ENCODE measurements around the gene PRMT1. TPM values are rescaled to one million over a fixed set of nuclear protein-coding genes. Genes with fewer than 3 reads are reported as not detected.

The PRMT1 gene
- total RNA-seq, 1 donor from 2014 or later: 372 TPM

GRCh38 chr19:49645592-49645991 is 31.5 kb upstream of the PRMT1 start:
- peaks cover 55% of the 10 kb centered on the region for H3K36me3 Mint-ChIP-seq (ENCODE audit: low read depth)
- no peaks in the 10 kb centered on the region for H3K27me3 Mint-ChIP-seq
- peaks cover 37% of the 10 kb centered on the region for H3K4me1 Mint-ChIP-seq
- H3K27ac Mint-ChIP-seq: no peak overlapping the region
- H3K9me3 Mint-ChIP-seq: no peaks in the 10 kb centered on the region
- CTCF ChIA-PET: interaction anchor here (1.0 kb wide), 1 partner anchor 35 kb away, joined by 3 read pairs; no protein-coding TSS in a partner anchor
- no peak for TF ChIP-seq CTCF (IDR thresholded peaks at IDR 0.05)
- no peak for DNase-seq
- intact Hi-C loops (cut with micrococcal nuclease): no loop called here
- ATAC-seq (ENCODE audit: low read depth): no peak
- H3K4me3 Mint-ChIP-seq: no peak overlapping the region
- POLR2A ChIA-PET: interaction anchor here (0.6 to 1.3 kb wide), 3 partner anchors 22 to 134 kb away, joined by 3 to 5 read pairs (median 4); no protein-coding TSS in a partner anchor

- no peak overlapping the region for H3K27ac Mint-ChIP-seq
- peaks cover 33% of the 10 kb centered on the region for H3K4me1 Mint-ChIP-seq
- peaks cover 56% of the 10 kb centered on the region for H3K36me3 Mint-ChIP-seq (ENCODE audit: low read depth)
- no peaks in the 10 kb centered on the region for H3K9me3 Mint-ChIP-seq
- ChIA-PET CTCF (interaction anchor here (1.0 kb wide), 1 partner anchor 35 kb away, joined by 3 read pairs; no protein-coding TSS in a partner anchor), POLR2A (interaction anchor here (0.6 to 1.3 kb wide), 3 partner anchors 22 to 134 kb away, joined by 3 to 5 read pairs (median 4); no protein-coding TSS in a partner anchor)
- ATAC-seq (ENCODE audit: low read depth) (no peak), DNase-seq (no peak)
- intact Hi-C loops (cut with micrococcal nuclease): no loop called here
- H3K27me3 Mint-ChIP-seq: no peaks in the 10 kb centered on the region
- TF ChIP-seq CTCF (IDR thresholded peaks at IDR 0.05): no peak
- H3K4me3 Mint-ChIP-seq: no peak overlapping the region
These were observed 31.1 kb upstream of the PRMT1 start for GRCh38 chr19:49645995-49646394.

- peaks cover 57% of the 10 kb centered on the region for H3K36me3 Mint-ChIP-seq (ENCODE audit: low read depth)
- no peak for ATAC-seq (ENCODE audit: low read depth)
- intact Hi-C loops (cut with micrococcal nuclease): no loop called here
- no peaks in the 10 kb centered on the region for H3K9me3 Mint-ChIP-seq
- CTCF ChIA-PET: no interaction called here
- no peak overlapping the region for H3K27ac Mint-ChIP-seq
- no peak for TF ChIP-seq CTCF (IDR thresholded peaks at IDR 0.05)
- H3K27me3 Mint-ChIP-seq: no peaks in the 10 kb centered on the region
- POLR2A ChIA-PET: no interaction called here
- peaks cover 31% of the 10 kb centered on the region for H3K4me1 Mint-ChIP-seq
- H3K4me3 Mint-ChIP-seq: no peak overlapping the region
- no peak for DNase-seq
These were observed 30.5 kb upstream of the PRMT1 start for GRCh38 chr19:49646586-49646985.

- DNase-seq: no peak
- CTCF ChIA-PET: no interaction called here
- H3K4me3 Mint-ChIP-seq: no peak overlapping the region
- no peak overlapping the region for H3K27ac Mint-ChIP-seq
- TF ChIP-seq CTCF (IDR thresholded peaks at IDR 0.05): no peak
- H3K4me1 Mint-ChIP-seq: peaks cover 1% of the 10 kb centered on the region
- POLR2A ChIA-PET: no interaction called here
- H3K36me3 Mint-ChIP-seq (ENCODE audit: low read depth): peaks cover 72% of the 10 kb centered on the region
- intact Hi-C loops (cut with micrococcal nuclease): no loop called here
- ATAC-seq (ENCODE audit: low read depth): no peak
- no peaks in the 10 kb centered on the region for H3K9me3 Mint-ChIP-seq
- no peaks in the 10 kb centered on the region for H3K27me3 Mint-ChIP-seq
These were observed 25.8 kb upstream of the PRMT1 start for GRCh38 chr19:49651029-49651819.

GRCh38 chr19:49651820-49652550 is 25.1 kb upstream of the PRMT1 start:
- CTCF ChIA-PET: no interaction called here
- Mint-ChIP-seq H3K27ac (no peak overlapping the region), H3K27me3 (no peaks in the 10 kb centered on the region), H3K9me3 (no peaks in the 10 kb centered on the region), H3K36me3 (ENCODE audit: low read depth) (peaks cover 72% of the 10 kb centered on the region), H3K4me1 (peaks cover 1% of the 10 kb centered on the region), H3K4me3 (no peak overlapping the region)
- no peak for DNase-seq
- no peak for ATAC-seq (ENCODE audit: low read depth)
- no peak for TF ChIP-seq CTCF (IDR thresholded peaks at IDR 0.05)
- intact Hi-C loops (cut with micrococcal nuclease): no loop called here
- POLR2A ChIA-PET: no interaction called here

All from activated B cell treated with CpG ODN at 0.5 μM for 24 hours (primary cell).